Type B pancreatic cell (in vitro differentiated cells): ENCODE data around the gene PAGE2B. TPM values are rescaled to one million over a fixed set of nuclear protein-coding genes. Genes with fewer than 3 reads are reported as not detected.

Experiments
- DNase-seq: peaks from one replicate; pipeline ENCODE4 v3.0.0; 2021; ENCODE audit warnings: mixed read lengths; ENCODE audit not compliant: unreplicated experiment; ENCODE audit errors: extremely low spot score
- H3K27ac Mint-ChIP-seq: 2 replicates; pipeline ENCODE4 v1.8.0; 2021; ENCODE audit warnings: mild to moderate bottlenecking, mixed read lengths
- H3K27me3 Mint-ChIP-seq: 2 replicates; pipeline ENCODE4 v1.8.0; 2021; ENCODE audit warnings: mixed read lengths
- H3K36me3 Mint-ChIP-seq: 2 replicates; pipeline ENCODE4 v1.8.0; 2021; ENCODE audit warnings: mixed read lengths
- H3K4me1 Mint-ChIP-seq: one replicate; pipeline ENCODE4 v1.8.0; 2021; ENCODE audit warnings: mixed read lengths; ENCODE audit not compliant: unreplicated experiment
- H3K4me3 Mint-ChIP-seq: 2 replicates; pipeline ENCODE4 v1.8.0; 2021; ENCODE audit warnings: mild to moderate bottlenecking, mixed read lengths
- H3K9me3 Mint-ChIP-seq: 2 replicates; pipeline ENCODE4 v1.8.0; 2021; ENCODE audit warnings: mixed read lengths
- CTCF ChIP-seq: fragments of 200-600 bp; sonication (generic); conservative IDR thresholded peaks from 2 replicates; pipeline ENCODE4 v1.5.0; 2021; ENCODE audit warnings: antibody characterized with exemption, mild to moderate bottlenecking
- long read RNA-seq: library from polyadenylated mRNA; unstranded; transcript quantifications from one replicate; pipeline ENCODE4 v2.0.0, GENCODE V29; 2020
- total RNA-seq: library from RNA; stranded (reverse); gene quantifications from 2 replicates; pipeline ENCODE4 v1.2.1, GENCODE V29; 2021; ENCODE audit warnings: low replicate concordance

Gene PAGE2B
- not detected in 2 replicates for total RNA-seq
- long read RNA-seq = 0 reads

- peak; percentile 55 for DNase-seq
- Mint-ChIP-seq H3K9me3 (no peaks in the 10 kb centered on the region), H3K4me1 (no peaks in the 10 kb centered on the region), H3K27me3 (peaks cover 3% of the 10 kb centered on the region), H3K27ac (no peak within 1 kb of the TSS), H3K4me3 (no peak within 1 kb of the TSS), H3K36me3 (no peaks in the 10 kb centered on the region)
- TF ChIP-seq CTCF = no peak
These were observed at the start of gene PAGE2B for GRCh38 chrX:55074851-55075467. Gene PAGE2B, plus strand, starts transcription at chrX:55075030. Its CDS starts 1,012 bp downstream, at chrX:55076042.

- H3K4me3 Mint-ChIP-seq = no peak overlapping the region
- no peak for DNase-seq
- TF ChIP-seq CTCF = no peak
- H3K9me3 Mint-ChIP-seq = no peaks in the 10 kb centered on the region
- H3K27me3 Mint-ChIP-seq = no peaks in the 10 kb centered on the region
- no peaks in the 10 kb centered on the region for H3K36me3 Mint-ChIP-seq
- H3K27ac Mint-ChIP-seq = no peak overlapping the region
- H3K4me1 Mint-ChIP-seq = no peaks in the 10 kb centered on the region
These were observed 48.7 kb upstream of the PAGE2B start for GRCh38 chrX:55026143-55026542.

GRCh38 chrX:55026840-55027239, 48.0 kb upstream of the PAGE2B start:
- no peak for TF ChIP-seq CTCF
- no peak overlapping the region for H3K27ac Mint-ChIP-seq

GRCh38 chrX:55028040-55028439, 46.8 kb upstream of the PAGE2B start:
- H3K4me1 Mint-ChIP-seq = no peaks in the 10 kb centered on the region
- no peaks in the 10 kb centered on the region for H3K27me3 Mint-ChIP-seq
- no peak overlapping the region for H3K4me3 Mint-ChIP-seq
- no peak for DNase-seq
- no peaks in the 10 kb centered on the region for H3K9me3 Mint-ChIP-seq
- TF ChIP-seq CTCF = no peak
- no peak overlapping the region for H3K27ac Mint-ChIP-seq
- H3K36me3 Mint-ChIP-seq = no peaks in the 10 kb centered on the region

More at GRCh38 chrX:55026840-55027239, 48.0 kb upstream of the PAGE2B start:
- Mint-ChIP-seq H3K4me1 (no peaks in the 10 kb centered on the region), H3K4me3 (no peak overlapping the region), H3K27me3 (no peaks in the 10 kb centered on the region), H3K9me3 (no peaks in the 10 kb centered on the region), H3K36me3 (no peaks in the 10 kb centered on the region)
- DNase-seq = no peak

- no peaks in the 10 kb centered on the region for H3K27me3 Mint-ChIP-seq
- no peak for TF ChIP-seq CTCF
- no peaks in the 10 kb centered on the region for H3K4me1 Mint-ChIP-seq
- no peak overlapping the region for H3K27ac Mint-ChIP-seq
- no peak overlapping the region for H3K4me3 Mint-ChIP-seq
- H3K9me3 Mint-ChIP-seq = no peaks in the 10 kb centered on the region
- H3K36me3 Mint-ChIP-seq = no peaks in the 10 kb centered on the region
- DNase-seq = no peak
These were observed 46.2 kb upstream of the PAGE2B start for GRCh38 chrX:55028611-55029010.
